Measurements from ENCODE around the gene ASH1L.
"Not testable (repeated sequence)": the region's sequence is repeated elsewhere in the genome, so short reads cannot be mapped to it uniquely, and the experiment has no call there.

ASH1L gene

DNA sequence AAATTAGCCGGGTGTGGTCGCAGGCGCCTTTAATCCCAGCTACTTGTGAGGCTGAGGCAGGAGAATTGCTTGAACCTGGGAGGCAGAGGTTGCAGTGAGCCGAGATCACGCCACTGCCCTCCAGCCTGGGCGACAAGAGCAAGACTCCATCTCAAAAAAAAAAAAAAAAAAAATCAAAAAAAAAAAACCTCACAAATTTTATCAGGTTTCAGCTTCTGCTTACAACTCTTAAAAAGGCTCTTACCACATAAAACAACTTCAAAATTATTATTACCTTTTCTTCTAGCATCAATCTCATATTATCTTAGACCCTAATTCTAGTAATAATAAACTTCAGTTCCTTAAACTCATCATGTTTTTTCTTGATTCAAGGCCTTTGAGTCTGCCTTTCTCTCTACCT lies 120.2 kb downstream of the ASH1L start:
- not testable (repeated sequence) for DNase-seq

DNA sequence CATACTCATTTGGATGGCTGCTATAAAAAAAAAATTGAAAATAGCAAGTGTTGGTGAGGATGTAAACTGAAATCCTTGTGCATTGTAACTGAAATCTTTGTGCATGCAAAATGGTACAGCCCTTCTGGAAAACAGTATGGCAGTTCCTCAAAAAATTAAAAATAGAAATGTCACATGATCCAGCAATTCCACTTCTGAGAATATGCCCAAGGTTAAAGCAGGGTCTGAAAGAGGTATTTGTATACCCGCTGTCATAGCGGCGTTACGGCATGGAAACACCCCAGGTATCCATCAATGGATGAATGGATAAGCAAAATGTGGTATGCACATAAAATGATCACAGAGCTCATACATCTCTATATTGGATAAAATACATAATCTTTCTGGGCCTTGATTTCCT lies 125.2 kb downstream of the ASH1L start:
- DNase-seq = no peak

DNA sequence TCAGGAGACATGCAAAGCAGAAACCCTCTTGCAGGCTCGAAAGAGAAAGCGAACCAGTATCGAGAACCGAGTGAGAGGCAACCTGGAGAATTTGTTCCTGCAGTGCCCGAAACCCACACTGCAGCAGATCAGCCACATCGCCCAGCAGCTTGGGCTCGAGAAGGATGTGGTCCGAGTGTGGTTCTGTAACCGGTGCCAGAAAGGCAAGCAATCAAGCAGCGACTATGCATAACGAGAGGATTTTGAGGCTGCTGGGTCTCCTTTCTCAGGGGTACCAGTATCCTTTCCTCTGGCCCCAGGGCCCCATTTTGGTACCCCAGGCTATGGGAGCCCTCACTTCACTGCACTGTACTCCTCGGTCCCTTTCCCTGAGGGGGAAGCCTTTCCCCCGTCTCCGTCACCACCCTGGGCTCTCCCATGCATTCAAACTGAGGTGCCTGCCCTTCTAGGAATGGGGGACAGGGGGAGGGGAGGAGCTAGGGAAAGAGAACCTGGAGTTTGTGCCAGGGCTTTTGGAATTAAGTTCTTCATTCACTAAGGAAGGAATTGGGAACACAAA lies 128.7 kb downstream of the ASH1L start:
- not testable (repeated sequence) for DNase-seq

DNA sequence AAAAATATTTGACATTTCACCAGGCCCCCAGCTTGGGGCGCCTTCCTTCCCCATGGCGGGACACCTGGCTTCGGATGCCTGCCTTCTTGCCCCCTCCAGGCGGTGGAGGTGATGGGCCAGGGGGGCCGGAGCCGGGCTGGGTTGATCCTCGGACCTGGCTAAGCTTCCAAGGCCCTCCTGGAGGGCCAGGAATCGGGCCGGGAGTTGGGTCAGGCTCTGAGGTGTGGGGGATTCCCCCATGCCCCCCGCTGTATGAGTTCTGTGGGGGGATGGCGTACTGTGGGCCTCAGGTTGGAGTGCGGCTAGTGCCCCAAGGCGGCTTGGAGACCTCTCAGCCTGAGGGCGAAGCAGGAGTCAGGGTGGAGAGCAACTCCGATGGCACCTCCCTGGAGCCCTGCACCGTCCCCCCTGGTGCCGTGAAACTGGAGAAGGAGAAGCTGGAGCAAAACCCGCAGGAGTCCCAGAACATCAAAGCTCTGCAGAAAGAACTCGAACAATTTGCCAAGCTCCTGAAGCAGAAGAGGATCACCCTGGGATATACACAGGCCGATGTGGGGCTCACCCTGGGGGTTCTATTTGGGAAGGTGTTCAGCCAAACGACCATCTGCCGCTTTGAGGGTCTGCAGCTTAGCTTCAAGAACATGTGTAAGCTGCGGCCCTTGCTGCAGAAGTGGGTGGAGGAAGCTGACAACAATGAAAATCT lies 129.3 kb downstream of the ASH1L start:
- DNase-seq = not testable (repeated sequence)

DNA sequence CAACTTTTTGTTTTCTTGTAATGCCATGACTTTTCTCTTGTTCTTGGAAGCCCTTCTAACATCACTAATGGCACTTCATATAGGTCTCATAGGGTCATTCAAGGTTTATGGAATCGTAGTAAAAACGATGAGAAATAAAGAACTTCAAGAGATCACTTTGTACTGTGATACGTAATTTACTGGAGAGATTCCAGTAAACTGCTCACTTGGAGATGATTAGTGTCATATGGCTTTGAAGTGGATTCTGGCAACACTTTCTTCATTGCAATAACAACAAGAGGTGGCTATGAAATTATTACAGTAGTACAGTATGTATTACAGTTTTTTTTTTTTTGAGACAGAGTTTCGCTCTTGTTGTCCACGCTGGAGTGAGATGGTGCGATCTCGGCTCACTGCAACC lies 138.5 kb downstream of the ASH1L start:
- no peak for DNase-seq

DNA sequence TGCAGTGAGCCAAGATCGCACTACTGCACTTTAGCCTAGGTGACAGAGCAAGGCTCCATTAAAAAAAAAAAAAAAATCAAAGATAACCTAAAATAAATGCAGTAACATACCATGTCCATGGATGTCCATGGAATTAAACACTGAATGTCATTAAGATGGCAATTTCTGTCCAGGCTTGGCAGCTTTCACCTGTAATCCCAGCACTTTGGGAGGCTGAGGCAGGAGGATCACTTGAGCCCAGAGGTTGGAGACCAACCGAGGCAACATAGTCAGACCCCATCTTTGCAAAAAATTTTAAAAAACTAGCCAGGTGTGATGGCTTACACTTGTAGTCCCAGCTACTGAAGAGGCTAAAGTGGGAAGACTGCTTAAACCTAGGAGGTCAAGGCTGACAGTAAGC lies 141.8 kb downstream of the ASH1L start:
- DNase-seq = no peak

DNA sequence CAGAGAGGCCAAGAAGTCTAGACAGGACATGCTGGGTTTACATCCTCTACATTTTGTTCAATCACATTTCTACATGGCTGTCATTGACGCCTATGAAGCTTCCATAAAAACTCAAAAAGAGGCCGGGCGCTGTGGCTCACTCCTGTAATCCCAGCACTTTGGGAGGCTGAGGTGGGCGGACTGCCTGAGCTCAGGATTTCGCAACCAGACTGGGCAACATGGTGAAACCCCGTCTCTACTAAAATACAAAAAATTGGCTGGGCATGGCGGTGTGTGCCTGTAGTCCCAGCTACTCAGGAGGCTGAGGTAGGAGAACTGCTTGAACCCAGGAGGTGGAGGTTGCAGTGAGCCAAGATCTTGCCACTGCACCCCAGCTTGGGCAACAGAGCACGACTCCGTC lies 150.8 kb downstream of the ASH1L start:
- not testable (repeated sequence) for DNase-seq

DNA sequence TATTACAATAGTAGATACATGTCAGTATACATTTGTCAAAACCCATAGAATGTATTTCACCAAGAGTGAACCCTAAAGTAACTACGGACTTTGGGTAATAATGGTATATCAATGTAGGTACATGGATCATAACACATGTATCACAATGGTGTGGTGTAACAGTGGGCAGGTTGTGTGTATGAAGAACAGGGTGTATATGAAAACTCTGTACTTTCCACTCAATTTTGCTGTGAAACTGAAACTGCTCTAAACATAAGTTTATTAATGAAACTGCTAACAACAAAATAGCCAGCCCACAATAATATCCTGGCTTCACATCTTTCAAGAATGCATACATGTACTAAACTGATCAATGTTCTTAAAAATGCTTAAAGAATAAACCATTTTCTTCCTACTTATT lies 151.7 kb downstream of the ASH1L start:
- DNase-seq = no peak

DNA sequence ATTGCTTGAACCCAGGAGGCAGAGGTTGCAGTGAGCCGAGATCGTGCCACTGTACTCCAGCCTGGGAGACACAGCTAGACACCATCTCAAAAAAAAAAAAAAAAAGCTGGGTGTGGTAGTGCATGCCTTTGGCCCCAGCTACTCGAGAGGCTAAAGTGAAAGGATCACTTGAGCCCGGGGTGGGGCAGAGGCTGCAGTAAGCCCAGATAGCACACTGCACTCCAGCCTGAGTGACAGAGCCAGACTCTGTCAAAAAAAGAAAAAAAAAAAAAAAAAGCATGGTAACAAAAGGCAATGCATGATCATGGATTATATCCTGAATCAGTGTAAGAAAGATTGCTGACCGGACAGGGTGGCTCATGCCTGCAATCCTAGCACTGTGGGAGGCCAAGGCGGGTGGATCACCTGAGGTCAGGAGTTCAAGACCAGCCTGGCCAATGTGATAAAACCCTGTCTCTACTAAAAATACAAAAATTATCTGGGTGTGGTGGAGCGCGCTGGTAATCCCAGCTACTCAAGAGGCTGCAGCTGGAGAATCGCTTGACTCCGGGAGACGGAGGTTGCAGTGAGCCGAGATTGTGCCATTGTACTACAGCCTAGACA lies 165.6 kb downstream of the ASH1L start:
- no peak for DNase-seq

DNA sequence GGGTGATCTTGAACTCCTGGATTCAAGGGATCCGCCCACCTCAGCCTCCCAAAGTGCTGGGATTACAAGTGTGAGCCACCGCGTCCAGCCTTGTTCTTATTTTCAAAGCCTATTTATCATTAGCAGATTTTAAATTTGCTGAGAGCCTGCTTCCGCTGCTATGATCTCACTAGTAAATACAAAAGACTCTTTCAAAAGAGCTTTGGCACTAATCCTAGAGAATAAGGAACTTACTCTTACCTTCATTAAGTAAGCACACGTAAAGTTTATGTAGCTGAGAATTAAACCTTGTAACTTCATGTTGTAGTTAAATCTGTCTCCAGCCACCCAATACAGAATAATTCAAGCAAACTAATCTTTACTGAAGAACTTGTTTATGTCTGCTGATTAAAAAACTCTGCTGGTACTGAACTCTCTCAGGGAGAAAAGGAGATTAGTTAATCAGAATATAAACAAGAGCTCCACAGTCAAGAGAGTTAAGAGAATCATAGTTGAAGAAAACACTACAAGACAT lies 169.6 kb downstream of the ASH1L start:
- DNase-seq = no peak

DNA sequence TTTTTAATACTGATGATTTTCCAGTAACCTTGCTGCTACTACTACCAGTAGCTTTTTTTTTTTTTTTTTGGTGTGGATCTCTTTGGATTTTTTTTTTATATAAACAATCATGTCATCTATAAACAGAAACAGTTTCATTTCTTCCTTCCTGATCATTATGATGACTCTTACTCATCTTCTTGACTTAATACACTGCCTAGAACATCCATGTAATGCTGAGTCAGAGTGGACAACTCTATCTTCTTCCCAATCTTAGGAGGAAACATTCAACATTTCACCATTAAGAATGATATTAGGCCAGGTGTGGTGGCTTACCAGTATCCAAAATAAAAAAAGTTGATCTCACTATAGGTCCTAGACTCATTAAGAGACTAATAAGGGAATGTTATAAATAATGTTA lies 172.8 kb downstream of the ASH1L start:
- no peak for DNase-seq

DNA sequence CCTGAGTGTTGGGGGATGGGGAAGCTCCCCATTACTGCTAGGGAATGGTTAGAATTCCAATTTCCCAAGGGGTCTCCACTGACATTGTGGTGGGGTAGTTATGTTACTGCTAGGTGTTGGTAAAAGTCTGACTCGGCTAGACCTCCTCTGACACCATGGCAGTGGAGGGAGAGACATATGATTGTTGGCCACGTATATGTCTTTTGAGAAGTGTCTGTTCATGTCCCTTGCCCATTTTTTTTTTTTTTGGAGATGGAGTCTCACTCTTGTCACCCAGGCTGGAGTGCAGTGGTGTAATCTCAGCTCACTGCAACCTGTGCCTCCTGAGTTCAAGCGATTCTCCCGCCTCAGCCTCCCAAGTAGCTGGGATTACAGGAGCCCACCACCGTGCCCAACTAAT lies 176.8 kb downstream of the ASH1L start:
- not testable (repeated sequence) for DNase-seq

DNA sequence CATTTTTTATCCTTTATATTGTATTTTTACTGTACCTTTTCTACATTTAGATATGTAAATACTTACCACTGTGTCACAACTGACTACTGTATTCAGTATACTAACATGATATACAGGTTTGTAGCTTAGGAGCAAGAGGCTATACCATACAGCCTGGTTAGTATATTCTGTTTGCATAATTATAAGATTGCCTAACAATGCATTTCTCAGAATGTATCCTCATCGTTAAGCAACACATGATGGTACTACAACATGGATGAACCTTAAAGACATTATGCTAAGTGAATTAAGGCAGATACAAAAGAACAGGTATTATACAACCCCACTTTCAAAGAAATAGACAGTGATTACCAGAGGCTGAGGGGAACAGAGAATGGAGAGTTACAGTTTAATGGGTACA lies 179.2 kb downstream of the ASH1L start:
- no peak for DNase-seq

DNA sequence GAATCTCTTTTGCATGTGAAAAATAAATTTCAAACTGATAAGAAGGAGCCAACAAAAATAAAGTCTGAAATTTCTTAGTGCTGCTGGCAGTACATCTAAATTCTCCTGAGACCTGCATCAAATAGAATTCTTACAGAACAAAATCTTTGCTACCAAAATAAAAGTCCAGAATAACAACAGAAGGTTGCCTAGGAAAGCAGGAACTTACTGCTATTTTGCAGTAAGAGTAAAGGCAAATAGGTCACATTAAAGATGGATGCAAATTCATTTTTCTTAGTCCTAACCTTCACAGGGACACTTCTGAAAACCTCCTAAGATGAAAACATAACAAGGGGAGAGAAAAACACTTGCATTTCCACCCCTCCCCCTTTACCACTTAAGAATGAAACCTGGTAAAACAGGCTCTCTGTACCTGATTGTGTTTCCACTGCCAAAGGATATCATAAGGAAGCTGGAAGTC lies 182.9 kb downstream of the ASH1L start:
- no peak for DNase-seq

DNA sequence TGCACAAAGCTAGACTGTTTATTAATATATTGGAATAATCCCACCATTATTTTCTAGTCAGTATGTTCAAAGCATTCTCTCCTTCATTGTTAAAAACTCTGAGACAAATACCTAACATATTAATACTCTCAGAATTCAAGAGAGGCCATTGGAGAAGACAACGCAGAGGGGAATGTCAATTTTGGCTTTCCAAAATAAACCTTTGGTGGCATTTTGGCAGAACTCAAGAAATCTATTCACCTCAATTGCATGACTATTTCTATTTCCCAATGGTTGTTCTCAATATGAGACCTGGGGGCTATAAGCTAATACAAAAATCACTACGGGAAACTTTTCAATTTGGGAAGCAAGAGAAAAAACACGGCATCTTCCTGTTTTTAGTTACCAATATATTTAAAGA lies 183.4 kb downstream of the ASH1L start:
- no peak for DNase-seq

DNA sequence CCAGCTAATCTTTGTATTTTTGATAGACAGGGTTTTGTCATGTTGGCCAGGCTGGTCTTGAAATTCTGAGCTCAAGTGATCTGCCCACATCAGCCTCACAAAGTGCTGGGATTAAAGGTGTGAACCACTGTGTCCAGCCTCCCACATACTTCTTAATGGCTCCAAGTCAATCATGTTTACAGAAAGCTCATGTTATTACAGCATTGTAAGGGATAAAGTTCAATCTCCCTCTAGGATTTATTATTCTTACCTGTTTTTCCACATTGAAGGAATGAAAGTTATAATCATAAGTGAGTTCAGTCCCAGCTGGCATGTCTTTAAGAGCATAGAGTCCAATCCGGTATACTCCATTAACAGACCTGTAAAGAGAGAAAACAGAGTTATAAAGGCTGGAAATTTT lies 202.6 kb downstream of the ASH1L start:
- DNase-seq = no peak

DNA sequence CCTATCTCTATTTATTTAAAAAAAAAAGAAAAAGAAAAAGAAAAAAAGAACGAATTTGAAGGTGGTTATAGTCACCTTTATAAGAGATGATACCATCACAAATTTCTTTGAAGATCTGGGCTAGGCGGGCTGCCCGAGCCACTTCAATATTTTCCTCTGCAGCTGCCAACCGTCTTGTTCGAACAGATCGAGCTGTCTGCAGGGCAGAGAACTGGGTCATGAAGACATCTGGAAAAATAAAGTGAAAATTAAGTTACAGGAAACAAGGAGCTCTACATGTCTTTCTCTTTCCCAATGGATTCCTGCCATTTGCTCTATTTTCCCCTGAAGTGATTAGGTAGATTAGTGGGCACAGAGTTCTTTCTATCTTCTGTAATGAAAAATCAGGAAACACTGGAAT lies 210.0 kb downstream of the ASH1L start:
- no peak for DNase-seq

DNA sequence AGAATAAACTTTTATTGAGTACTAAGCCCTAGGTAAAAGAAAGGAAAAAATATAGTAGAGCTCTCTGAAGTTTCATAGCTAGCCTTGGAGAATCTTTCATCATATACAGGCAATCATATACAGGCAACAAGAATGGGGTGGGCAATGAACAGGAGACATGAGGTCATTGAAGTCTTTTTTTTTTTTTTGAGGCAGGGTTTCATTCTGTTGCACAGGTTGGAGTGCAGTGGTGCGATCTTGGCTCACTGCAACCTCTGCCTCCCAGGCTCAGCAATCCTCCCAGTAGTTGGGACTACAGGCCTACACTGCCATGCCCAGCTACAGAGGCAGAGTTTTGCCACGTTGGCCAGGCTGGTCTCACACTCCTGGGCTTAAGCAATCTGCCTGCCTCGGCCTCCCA lies 219.8 kb downstream of the ASH1L start:
- DNase-seq = no peak

DNA sequence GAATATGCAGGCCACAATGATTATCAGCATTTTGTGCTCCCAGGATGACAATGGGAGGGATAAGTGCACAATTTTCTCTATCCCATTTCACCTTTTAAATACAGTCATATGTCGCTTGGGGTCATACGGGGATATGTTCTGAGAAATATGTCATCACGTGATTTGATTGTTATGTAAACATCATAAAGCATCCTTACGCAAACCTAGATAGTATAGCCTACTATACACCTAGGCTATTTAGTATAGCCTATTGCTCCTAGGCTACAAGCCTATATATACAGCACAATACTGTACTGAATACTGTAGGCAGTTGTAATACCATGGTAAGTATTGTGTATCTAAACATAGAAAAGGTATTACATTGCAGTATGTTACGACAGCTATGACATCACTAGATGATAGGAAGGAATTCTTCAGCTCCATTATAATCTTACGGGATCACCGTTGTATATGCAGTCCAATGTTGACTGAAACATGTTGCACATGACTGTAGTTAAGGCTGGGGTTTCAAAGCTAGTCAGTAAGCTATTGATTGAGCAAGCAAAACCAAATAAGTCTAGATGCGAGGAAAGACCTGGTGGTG lies 223.0 kb downstream of the ASH1L start:
- no peak for DNase-seq

DNA sequence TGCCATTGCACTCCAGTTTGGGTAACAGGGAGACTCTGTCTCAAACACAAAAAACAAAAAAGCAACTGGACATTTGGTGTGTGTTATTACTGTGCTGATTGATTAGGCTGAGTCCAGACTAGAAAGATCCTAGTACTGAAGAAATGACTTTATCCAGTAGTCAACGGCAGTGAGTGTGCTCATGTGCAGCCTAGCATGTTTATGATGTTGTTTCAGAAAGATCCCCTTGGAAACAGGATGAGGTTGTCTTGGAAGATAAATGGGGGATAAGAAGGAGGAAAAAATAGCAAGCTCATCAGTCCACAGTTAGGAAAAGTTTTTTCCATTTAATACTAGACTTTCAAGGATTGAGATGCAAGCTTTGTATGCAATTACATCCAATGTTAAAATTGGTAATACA lies 227.6 kb downstream of the ASH1L start:
- no peak for DNase-seq

DNA sequence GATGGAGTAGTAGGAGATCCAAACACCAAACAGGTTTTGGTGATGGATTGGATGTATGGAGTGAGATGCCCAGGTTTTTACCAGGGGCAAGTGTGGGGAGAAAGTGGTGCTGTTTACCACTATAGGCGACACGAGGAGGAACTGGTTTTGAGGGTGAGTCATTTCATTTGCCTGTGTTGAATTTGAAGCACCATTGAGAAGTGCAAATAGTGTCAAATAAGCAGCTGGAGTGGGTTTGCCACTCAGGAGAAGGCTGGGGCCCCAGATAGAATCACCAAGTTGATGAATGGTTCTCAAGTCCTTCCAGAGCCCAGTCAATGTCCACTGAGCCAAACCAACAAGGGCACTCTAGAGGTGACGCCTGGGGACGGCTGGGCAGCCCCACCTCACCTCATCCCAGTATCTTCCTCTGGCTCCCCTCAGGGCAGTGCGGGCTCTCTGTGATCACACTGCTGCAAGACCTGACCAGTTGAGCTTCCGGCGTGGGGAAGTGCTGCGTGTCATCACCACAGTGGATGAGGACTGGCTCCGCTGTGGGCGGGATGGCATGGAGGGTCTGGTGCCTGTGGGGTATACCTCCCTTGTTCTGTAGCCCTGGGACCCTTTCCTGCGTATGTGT lies 232.5 kb downstream of the ASH1L start:
- DNase-seq = no peak

DNA sequence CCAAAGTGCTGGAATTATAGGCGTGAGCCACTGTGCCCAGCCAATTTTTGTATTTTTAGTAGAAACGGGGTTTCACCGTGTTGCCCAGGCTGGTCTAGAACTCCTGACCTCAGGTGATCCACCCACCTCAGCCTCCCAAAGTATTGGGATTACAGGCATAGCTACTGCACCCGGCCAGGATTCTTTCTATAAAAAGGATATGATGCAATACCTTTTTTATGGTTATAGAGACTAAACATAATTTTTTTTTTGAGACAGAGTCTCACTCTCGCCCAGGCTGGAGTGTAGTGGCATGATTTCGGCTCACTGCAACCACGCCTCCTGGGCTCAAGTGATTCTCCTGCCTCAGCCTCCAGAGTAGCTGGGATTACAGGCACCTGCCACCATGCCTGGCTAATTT lies 233.7 kb downstream of the ASH1L start:
- not testable (repeated sequence) for DNase-seq

DNA sequence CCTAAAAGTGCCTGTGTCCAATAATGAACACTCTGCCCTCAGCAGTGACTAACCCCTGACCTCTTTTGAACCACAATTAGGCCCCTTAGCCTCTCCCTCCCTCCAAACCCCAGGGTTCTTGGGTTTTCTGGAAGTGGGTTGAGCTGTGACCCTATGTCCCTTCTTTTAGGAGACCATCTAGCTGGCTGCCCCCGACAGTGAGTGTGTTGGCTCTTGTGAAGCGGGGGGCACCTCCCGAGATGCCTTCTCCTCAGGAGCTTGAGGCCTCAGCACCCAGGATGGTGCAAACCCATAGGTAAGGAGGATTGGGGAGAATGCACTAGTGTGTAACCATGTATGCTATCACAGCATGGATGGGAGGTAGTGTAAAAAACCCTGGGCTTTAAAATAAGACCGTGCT lies 234.6 kb downstream of the ASH1L start:
- no peak for DNase-seq
